GM12878 (cell line): ENCODE data around the gene PSRC1. TPM values are rescaled to one million over a fixed set of nuclear protein-coding genes. Genes with fewer than 3 reads are reported as not detected.

Experiments used
- ATAC-seq: fragments of 200-7000 bp; cut with Tn5 transposase; 3 replicates; pipeline ENCODE4 v1.9.1; 2020; ENCODE audit warnings: mild to moderate bottlenecking, moderate library complexity
- BruUV-seq: library from RNA; stranded (reverse); fragments of 400-500 nt; replicated peaks from 2 replicates; lab custom pipeline; 2021; lab: Mats Ljungman, UMichigan
- CTCF ChIA-PET: fragments of 300-600 bp; sonication (Branson Sonifier 250); formaldehyde crosslinking; extraction: SDS; loops from one replicate; lab custom pipeline; 2021; ENCODE audit warnings: inconsistent platforms; lab: Yijun Ruan, JAX
- POLR2A ChIA-PET: fragments of 350-600 bp; formaldehyde crosslinking; extraction: SDS; loops from one replicate; lab custom pipeline; 2021; ENCODE audit warnings: inconsistent platforms; lab: Charles Lee
- RAD21 ChIA-PET: fragments of 300-600 bp; sonication (Branson Sonifier 250); formaldehyde crosslinking; loops from one replicate; lab custom pipeline; 2023; ENCODE audit warnings: antibody characterized with exemption; ENCODE audit not compliant: unreplicated experiment; lab: Charles Lee
- SMC1A ChIA-PET: fragments of 300-600 bp; sonication (Branson Sonifier 250); formaldehyde crosslinking; loops from one replicate; lab custom pipeline; 2023; ENCODE audit not compliant: unreplicated experiment, uncharacterized antibody; lab: Charles Lee
- DNase-seq: peaks from one replicate; pipeline ENCODE4 v3.0.0-alpha.2; 2011; ENCODE audit warnings: low read depth, low spot score
- FAIRE-seq: peaks from 3 replicates; lab custom pipeline; 2011; peaks lifted over from hg19 to GRCh38; lab: Jason Lieb, UNC
- H2AFZ ChIP-seq: 2 replicates; pipeline ENCODE4 v1.6.0; 2011; ENCODE audit warnings: low read depth, low read length, control low read depth; ENCODE audit not compliant: control insufficient read depth
- H3K27ac ChIP-seq: 2 replicates; pipeline ENCODE4 v1.5.1; 2011; ENCODE audit warnings: control low read depth; ENCODE audit not compliant: control insufficient read depth, insufficient read depth
- H3K27me3 ChIP-seq, 2 experiments: replicated peaks in 1 of 2; 2 replicates each; pipeline versions ENCODE4 v1.6.0 to v1.6.1; 2011; ENCODE audit warnings: low read length in 1 of 2; ENCODE audit not compliant: control insufficient read depth in 2 of 2, insufficient read depth in 2 of 2
- H3K36me3 ChIP-seq, 2 experiments: 2 replicates each; pipeline ENCODE4 v1.5.1; 2011; ENCODE audit warnings: low read length in 1 of 2; ENCODE audit not compliant: control insufficient read depth in 2 of 2, insufficient read depth in 2 of 2
- H3K4me1 ChIP-seq: 2 replicates; pipeline ENCODE4 v1.6.1; 2011; ENCODE audit warnings: mild to moderate bottlenecking, low read length, moderate library complexity, mixed read lengths; ENCODE audit not compliant: control insufficient read depth, insufficient read depth
- H3K4me2 ChIP-seq: 2 replicates; pipeline ENCODE4 v1.6.0; 2011; ENCODE audit warnings: control low read depth; ENCODE audit not compliant: control insufficient read depth, insufficient read depth
- H3K4me3 ChIP-seq: fragments of 200-600 bp; sonication (generic); 2 replicates; pipeline ENCODE4 v1.5.1; 2016
- H3K79me2 ChIP-seq: 2 replicates; pipeline ENCODE4 v1.6.0; 2011; ENCODE audit warnings: low read length; ENCODE audit not compliant: control insufficient read depth, insufficient read depth
- H3K9ac ChIP-seq: 2 replicates; pipeline ENCODE4 v1.8.0; 2011; ENCODE audit warnings: low read length, control low read depth, mixed read lengths; ENCODE audit not compliant: control insufficient read depth, insufficient read depth
- H3K9me3 ChIP-seq: replicated peaks from 3 replicates; pipeline ENCODE4 v1.5.1; 2011; ENCODE audit warnings: mild to moderate bottlenecking, low read length; ENCODE audit not compliant: control insufficient read depth, insufficient read depth
- H4K20me1 ChIP-seq: 2 replicates; pipeline ENCODE4 v1.6.0; 2011; ENCODE audit not compliant: control insufficient read depth, insufficient read depth
- ASH2L ChIP-seq: fragments of 300-600, 200-600 bp; sonication (generic); IDR thresholded peaks from 2 replicates; pipeline ENCODE4 v1.6.1; 2017; ENCODE audit warnings: low read depth, mild to moderate bottlenecking, borderline replicate concordance
- ATF2 ChIP-seq: IDR thresholded peaks from 2 replicates; pipeline ENCODE4 v1.6.1; 2012; ENCODE audit warnings: low read length, inconsistent platforms
- BRCA1 ChIP-seq: IDR thresholded peaks from 2 replicates; pipeline ENCODE4 v1.6.1; 2011; ENCODE audit warnings: low read depth, low read length, improper control_type of control experiment
- CHD1 ChIP-seq: IDR thresholded peaks from 2 replicates; pipeline ENCODE4 v1.6.1; 2012; ENCODE audit warnings: low read depth, low read length, improper control_type of control experiment
- DPF2 ChIP-seq: fragments of 450-650 bp; IDR thresholded peaks from 2 replicates; pipeline ENCODE4 v1.6.1; 2017; ENCODE audit warnings: mild to moderate bottlenecking
- ESRRA ChIP-seq: IDR thresholded peaks from 2 replicates; pipeline ENCODE4 v1.6.1; 2012; ENCODE audit warnings: mild to moderate bottlenecking, low read length, improper control_type of control experiment
- ETV6 ChIP-seq, 2 experiments: fragments of 450-650 bp in 1 of 2; IDR thresholded peaks in 1 of 2; conservative IDR thresholded peaks in 1 of 2; 2 replicates each; pipeline ENCODE4 v1.6.1; 2014; ENCODE audit warnings: antibody characterized with exemption in 1 of 2, borderline replicate concordance in 1 of 2, low read depth in 1 of 2, mild to moderate bottlenecking in 1 of 2, moderate library complexity in 1 of 2
- IRF3 ChIP-seq: fragments of 450-650 bp; IDR thresholded peaks from 2 replicates; pipeline ENCODE4 v1.6.1; 2014; ENCODE audit warnings: mild to moderate bottlenecking
- IRF4 ChIP-seq: IDR thresholded peaks from 2 replicates; pipeline ENCODE4 v1.6.1; 2011; ENCODE audit warnings: low read depth, low read length
- KDM1A ChIP-seq: fragments of 200-600 bp; sonication (generic); IDR thresholded peaks from 2 replicates; pipeline ENCODE4 v1.6.1; 2016; ENCODE audit warnings: borderline replicate concordance
- MXI1 ChIP-seq: fragments of 150-350 bp; IDR thresholded peaks from 2 replicates; pipeline ENCODE4 v1.6.1; 2011; ENCODE audit warnings: low read depth, mild to moderate bottlenecking, inconsistent platforms, low read length, improper control_type of control experiment
- POLR2AphosphoS2 ChIP-seq: IDR thresholded peaks from 2 replicates; pipeline ENCODE4 v1.6.1; 2011; ENCODE audit warnings: low read depth, mild to moderate bottlenecking, low read length, improper control_type of control experiment, moderate library complexity
- POU2F2 ChIP-seq: IDR thresholded peaks from 3 replicates; pipeline ENCODE4 v1.6.1; 2011; ENCODE audit warnings: low read depth, mild to moderate bottlenecking, low read length, borderline replicate concordance
- RBBP5 ChIP-seq: fragments of 200-600 bp; sonication (generic); conservative IDR thresholded peaks from 2 replicates; pipeline ENCODE4 v1.6.1; 2016
- RELB ChIP-seq: fragments of 450-650 bp; IDR thresholded peaks from 2 replicates; pipeline ENCODE4 v1.6.1; 2017; ENCODE audit warnings: low read depth, mild to moderate bottlenecking, moderate library complexity
- RUNX3 ChIP-seq: IDR thresholded peaks from 2 replicates; pipeline ENCODE4 v1.6.1; 2012; ENCODE audit warnings: low read length, inconsistent platforms
- SIN3A ChIP-seq: IDR thresholded peaks from 2 replicates; pipeline ENCODE4 v1.6.1; 2012; ENCODE audit warnings: low read depth, low read length, improper control_type of control experiment
- SREBF1 ChIP-seq: IDR thresholded peaks from 2 replicates; pipeline ENCODE4 v1.6.1; 2012; ENCODE audit warnings: mild to moderate bottlenecking, low read length
- SUZ12 ChIP-seq: fragments of 200-600 bp; sonication (generic); IDR thresholded peaks from one replicate; pipeline ENCODE4 v1.6.1; 2018; ENCODE audit warnings: antibody characterized with exemption, mild to moderate bottlenecking; ENCODE audit not compliant: unreplicated experiment
- TCF12 ChIP-seq: IDR thresholded peaks from 2 replicates; pipeline ENCODE4 v1.6.1; 2011; ENCODE audit warnings: low read depth, mild to moderate bottlenecking, low read length
- WGBS: methylation state at CpG from one replicate; pipeline ENCODE4 v1.1.6; 2016; ENCODE audit warnings: low lambda C conversion rate; ENCODE audit not compliant: insufficient replicate concordance, insufficient coverage; ENCODE audit errors: missing lambda C conversion rate; 5-methylcytosine and 5-hydroxymethylcytosine counted together
- in situ Hi-C: fragments of 300-500 bp; cut with MboI; formaldehyde crosslinking; loops from 9 replicates; pipeline ENCODE4 v1.14.3; 2018; ENCODE audit warnings: mixed read lengths
- intact Hi-C: fragments of 100-400 bp; cut with micrococcal nuclease; formaldehyde crosslinking; loops from one replicate; pipeline ENCODE4 v1.14.2; 2022; ENCODE audit not compliant: unreplicated experiment
- polyA plus RNA-seq, 11 experiments: library from polyadenylated mRNA; depleted of rRNA in 4 of 11; unstranded in 6 of 11; stranded (reverse) in 5 of 11; fragments of >200 nt; fragmentation: Nextera tagmentation in 4 of 11; fragmentation: Illumina TruSeq in 1 of 11; extraction: Ambion mirVana in 4 of 11; extraction: Trizol in 1 of 11; gene quantifications; 1 replicate in 1 of 11; 2 replicates in 10 of 11; pipeline versions ENCODE4 v1.2.1 to v1.2.3, GENCODE V29; 2011 to 2016; ENCODE audit warnings: inconsistent platforms in 2 of 11, missing spikeins in 2 of 11, low read depth in 1 of 11
- total RNA-seq, 4 experiments: library from RNA; depleted of rRNA in 3 of 4; stranded (reverse); fragments of >200 nt in 3 of 4; fragmentation: Illumina TruSeq in 1 of 4; extraction: Trizol in 1 of 4; gene quantifications; 2 replicates each; pipeline versions ENCODE4 v1.2.1 to v1.2.3, GENCODE V29; 2013 to 2021

PSRC1 gene
- total and polyA plus RNA-seq, 10 of the 15 experiments (the other 5 are each of a cell fraction or from before 2014, with no cell fraction given): 1.2 to 11.8 (median 4.9) TPM

- no peak for TF ChIP-seq MXI1
- TF ChIP-seq ESRRA: no peak
- TF ChIP-seq SIN3A: no peak
- TF ChIP-seq RBBP5: no peak
- TF ChIP-seq IRF3: no peak
- no peak for TF ChIP-seq POLR2AphosphoS2
- no peak for TF ChIP-seq SUZ12
- TF ChIP-seq BRCA1: no peak
- TF ChIP-seq RUNX3: no peak
- no peak for TF ChIP-seq IRF4
- TF ChIP-seq ASH2L: no peak
- no peak for TF ChIP-seq CHD1
- no peak for TF ChIP-seq POU2F2
- TF ChIP-seq SREBF1: no peak
- TF ChIP-seq DPF2: no peak
- no peak for TF ChIP-seq RELB
- no peak for TF ChIP-seq ETV6 (conservative IDR thresholded peaks at IDR 0.05 in 1 of 2, IDR thresholded peaks at IDR 0.05 in 1 of 2; ENCODE audit: borderline replicate concordance in 1 of 2, low read depth in 1 of 2)
- TF ChIP-seq TCF12: no peak
- TF ChIP-seq ATF2: no peak
- no peak for TF ChIP-seq KDM1A
- no peak for FAIRE-seq
- Histone ChIP-seq H3K27me3 (peaks cover 0 to 1% of the 10 kb centered on the region in 2 experiments; a peak in 2 of 4 replicates), H2AFZ (no peak overlapping the region), H3K36me3 (no peaks in the 10 kb centered on the region), H3K4me3 (no peak overlapping the region), H3K27ac (no peak overlapping the region), H3K9me3 (no peaks in the 10 kb centered on the region), H3K79me2 (no peaks in the 10 kb centered on the region), H4K20me1 (no peaks in the 10 kb centered on the region), H3K4me2 (no peak overlapping the region), H3K4me1 (peaks cover 5% of the 10 kb centered on the region; the same call in 1 of the 2 replicates), H3K9ac (no peak overlapping the region)
- no peak for DNase-seq
- BruUV-seq: no TSS peak
- no peak; the same call in 2 of the 3 replicates for ATAC-seq
- WGBS: 36% methylated on average over 6 of the region's 6 CpGs
- SMC1A ChIA-PET: no interaction called here
- RAD21 ChIA-PET: no interaction called here
- in situ Hi-C loops (no loop called here), intact Hi-C loops (no loop called here)
- POLR2A ChIA-PET: no interaction called here
- CTCF ChIA-PET: interaction anchor here (0.5 kb wide), 1 partner anchor 465 kb away, joined by 3 read pairs; no protein-coding TSS in a partner anchor
Measured at GRCh38 chr1:109290998-109291397, 8.1 kb upstream of the PSRC1 start.
